Breast epithelium (tissue), 4 donors: Measurements from ENCODE around the gene REXO1. TPM values are rescaled to one million over a fixed set of nuclear protein-coding genes. Genes with fewer than 3 reads are reported as not detected.

ENCODE experiments used
- DNase-seq, 2 donors: peaks; one replicate each; pipeline ENCODE4 v3.0.0-alpha.2; 2019; ENCODE audit warnings: low spot score in 2 of 2
- H3K27ac ChIP-seq, 2 donors: fragments of 200-600 bp; sonication (generic) in 1 of 2; one replicate each; pipeline ENCODE4 v1.5.1; 2016 to 2019; ENCODE audit warnings: mild to moderate bottlenecking in 1 of 2
- H3K27me3 ChIP-seq, 2 donors: fragments of 200-600 bp; sonication (generic) in 1 of 2; one replicate each; pipeline versions ENCODE4 v1.5.1 to v1.6.0; 2017 to 2019; ENCODE audit warnings: control low read depth in 1 of 2, mild to moderate bottlenecking in 1 of 2
- H3K36me3 ChIP-seq: fragments of 200-600 bp; one replicate; pipeline ENCODE4 v1.5.1; 2019
- H3K4me1 ChIP-seq, 2 donors: fragments of 200-600 bp; sonication (generic); one replicate each; pipeline ENCODE4 v1.5.1; 2016 to 2019; ENCODE audit warnings: control low read depth in 1 of 2
- H3K4me3 ChIP-seq, 3 donors: fragments of 200-600 bp; sonication (generic); 1 replicate in 2 of 3; 2 replicates in 1 of 3; pipeline ENCODE4 v1.5.1; 2016 to 2019; ENCODE audit warnings: mild to moderate bottlenecking in 3 of 3, moderate library complexity in 2 of 3
- H3K9me3 ChIP-seq, 2 donors: fragments of 200-600 bp; sonication (generic) in 1 of 2; one replicate each; pipeline ENCODE4 v1.5.1; 2016 to 2019; ENCODE audit warnings: control low read depth in 1 of 2
- CTCF ChIP-seq, 3 donors: fragments of 450-650 bp; IDR thresholded peaks; one replicate each; pipeline ENCODE4 v1.5.1; 2016 to 2017; ENCODE audit warnings: antibody characterized with exemption in 3 of 3, mild to moderate bottlenecking in 3 of 3, moderate library complexity in 3 of 3
- POLR2A ChIP-seq: fragments of 450-650 bp; IDR thresholded peaks from one replicate; pipeline ENCODE4 v1.6.1; 2016; ENCODE audit warnings: antibody characterized with exemption, mild to moderate bottlenecking, moderate library complexity
- POLR2AphosphoS5 ChIP-seq, 3 donors: sonication (generic); formaldehyde crosslinking; IDR thresholded peaks; one replicate each; pipeline ENCODE4 v1.6.1; 2017; ENCODE audit warnings: antibody characterized with exemption in 3 of 3
- intact Hi-C: fragments of 100-400 bp; cut with DNase I; formaldehyde crosslinking; loops from one replicate; pipeline ENCODE4 v1.15.1; 2023; ENCODE audit warnings: low total_unique reads
- total RNA-seq, 3 donors: library from RNA; depleted of rRNA; stranded (reverse); fragments of >200 nt; gene quantifications; one replicate each; pipeline ENCODE4 v1.1.0, GENCODE V29; 2016

Gene REXO1
- total RNA-seq, 3 donors from 2014 or later, result 10.4 to 25.2 (median 19.7) TPM

- H3K27me3 ChIP-seq, result no peaks in the 10 kb centered on the region
- intact Hi-C loops, result no loop called here
- H3K4me3 ChIP-seq, result no peak overlapping the region
- H3K27ac ChIP-seq, result no peak overlapping the region
- TF ChIP-seq CTCF (IDR thresholded peaks at IDR 0.05) (no peak), POLR2AphosphoS5 (IDR thresholded peaks at IDR 0.05) (no peak), POLR2A (no peak)
- H3K36me3 ChIP-seq, result no peaks in the 10 kb centered on the region
- H3K9me3 ChIP-seq, result no peaks in the 10 kb centered on the region
- no peak for DNase-seq
- H3K4me1 ChIP-seq, result peaks cover 0 to 4% of the 10 kb centered on the region in 2 donors
Measured at GRCh38 chr19:1824252-1824622, 24.0 kb downstream of the REXO1 start.

GRCh38 chr19:1823539-1824251 lies 24.6 kb downstream of the REXO1 start:
- no peak for DNase-seq
- no peaks in the 10 kb centered on the region for H3K9me3 ChIP-seq
- H3K4me3 ChIP-seq, result no peak overlapping the region
- peaks cover 3% of the 10 kb centered on the region for H3K36me3 ChIP-seq
- H3K4me1 ChIP-seq, result peaks cover 0 to 4% of the 10 kb centered on the region in 2 donors
- no peak overlapping the region for H3K27ac ChIP-seq
- no peaks in the 10 kb centered on the region for H3K27me3 ChIP-seq
- TF ChIP-seq CTCF (IDR thresholded peaks at IDR 0.05) (no peak), POLR2AphosphoS5 (IDR thresholded peaks at IDR 0.05) (no peak), POLR2A (no peak)
- intact Hi-C loops, result no loop called here

- Histone ChIP-seq H3K36me3 (peaks cover 10% of the 10 kb centered on the region), H3K4me3 (no peak overlapping the region), H3K9me3 (no peaks in the 10 kb centered on the region), H3K4me1 (peaks cover 0 to 4% of the 10 kb centered on the region in 2 donors), H3K27me3 (no peaks in the 10 kb centered on the region), H3K27ac (no peak overlapping the region)
- no peak for DNase-seq
- intact Hi-C loops, result no loop called here
- no peak for TF ChIP-seq CTCF (IDR thresholded peaks at IDR 0.05)
- TF ChIP-seq POLR2AphosphoS5 (IDR thresholded peaks at IDR 0.05), result no peak
- TF ChIP-seq POLR2A, result no peak
Measured at GRCh38 chr19:1823020-1823419, 25.3 kb downstream of the REXO1 start.

GRCh38 chr19:1822210-1822609 lies 26.1 kb downstream of the REXO1 start:
- no peaks in the 10 kb centered on the region for H3K9me3 ChIP-seq
- no peaks in the 10 kb centered on the region for H3K27me3 ChIP-seq
- DNase-seq, result no peak
- no peak overlapping the region for H3K4me3 ChIP-seq
- H3K36me3 ChIP-seq, result peaks cover 11% of the 10 kb centered on the region
- intact Hi-C loops, result no loop called here
- H3K27ac ChIP-seq, result no peak overlapping the region
- TF ChIP-seq POLR2AphosphoS5 (IDR thresholded peaks at IDR 0.05) (no peak), POLR2A (no peak), CTCF (IDR thresholded peaks at IDR 0.05) (no peak)
- peaks cover 0 to 4% of the 10 kb centered on the region in 2 donors for H3K4me1 ChIP-seq

- no peaks in the 10 kb centered on the region for H3K9me3 ChIP-seq
- H3K4me1 ChIP-seq, result no peaks in the 10 kb centered on the region
- intact Hi-C loops, result no loop called here
- no peak overlapping the region for H3K27ac ChIP-seq
- H3K27me3 ChIP-seq, result no peaks in the 10 kb centered on the region
- no peak for TF ChIP-seq CTCF (IDR thresholded peaks at IDR 0.05)
- TF ChIP-seq POLR2AphosphoS5 (IDR thresholded peaks at IDR 0.05), result no peak
- no peak for TF ChIP-seq POLR2A
- no peak for DNase-seq
- H3K36me3 ChIP-seq, result peaks cover 19% of the 10 kb centered on the region
- H3K4me3 ChIP-seq, result no peak overlapping the region
Measured at GRCh38 chr19:1819341-1820255, 28.7 kb downstream of the REXO1 start.
